Brain microvascular endothelial cell (primary cell): ENCODE data around the gene ITCH.
A peak's percentile ranks its signal among the peaks of the same experiment; 100 is the strongest.

Experiments
- DNase-seq: peaks from one replicate; pipeline ENCODE4 v3.0.0-alpha.2; 2020
- H3K27ac ChIP-seq: fragments of 250-450 bp; sonication (Bioruptor Pico); 2 replicates; pipeline ENCODE4 v1.5.1; 2020; ENCODE audit warnings: mild to moderate bottlenecking, moderate library complexity
- H3K27me3 ChIP-seq: fragments of 250-450 bp; sonication (Bioruptor Pico); replicated peaks from 2 replicates; pipeline ENCODE4 v1.5.1; 2020; ENCODE audit warnings: mild to moderate bottlenecking
- H3K36me3 ChIP-seq: fragments of 250-450 bp; sonication (Bioruptor Pico); replicated peaks from 2 replicates; pipeline ENCODE4 v1.5.1; 2020; ENCODE audit warnings: mild to moderate bottlenecking
- H3K4me3 ChIP-seq: 2 replicates; pipeline ENCODE4 v1.5.1; 2011; ENCODE audit warnings: low read depth, mild to moderate bottlenecking, control low read depth, low read length, moderate library complexity
- in situ Hi-C: cut with HindIII; loops from 2 replicates; pipeline ENCODE4 v1.10.0; 2017; ENCODE audit warnings: low sequenced_read_pairs, low pct_ligation_motif_present
- TF ChIP-seq, protein P1 (sequence below): IDR thresholded peaks from 2 replicates; pipeline ENCODE4 v1.5.1; 2011; ENCODE audit warnings: low read depth, mild to moderate bottlenecking, moderate library complexity, low read length, control low read depth, inconsistent platforms; ENCODE audit errors: missing control alignments

The ITCH gene

DNA sequence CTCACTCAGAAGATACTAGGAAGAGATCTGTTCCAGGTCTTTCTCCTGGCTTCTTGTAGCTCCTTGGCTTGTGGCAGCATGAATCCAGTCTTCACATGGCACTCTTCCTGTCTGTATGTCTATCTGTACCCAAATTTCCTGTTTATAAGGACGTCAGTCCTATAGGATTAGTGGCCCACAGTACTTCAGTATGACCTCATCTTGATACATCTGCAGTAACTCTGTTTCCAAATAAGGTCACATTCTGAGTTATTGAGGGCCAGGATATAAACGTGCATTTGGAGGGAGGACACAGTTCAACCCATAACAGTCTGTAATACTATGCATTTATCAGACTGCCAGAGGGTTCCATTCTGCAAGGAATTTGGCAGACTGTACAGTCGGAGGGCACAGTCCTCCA lies 95.6 kb downstream of the ITCH start:
- no peak overlapping the region for H3K4me3 ChIP-seq
- peak overlapping the region; percentile 32 for H3K27ac ChIP-seq
- no peaks in the 10 kb centered on the region for H3K27me3 ChIP-seq
- in situ Hi-C loops: no loop called here
- no peak for DNase-seq
- H3K36me3 ChIP-seq: peaks cover 46% of the 10 kb centered on the region
- TF ChIP-seq, protein P1, sequence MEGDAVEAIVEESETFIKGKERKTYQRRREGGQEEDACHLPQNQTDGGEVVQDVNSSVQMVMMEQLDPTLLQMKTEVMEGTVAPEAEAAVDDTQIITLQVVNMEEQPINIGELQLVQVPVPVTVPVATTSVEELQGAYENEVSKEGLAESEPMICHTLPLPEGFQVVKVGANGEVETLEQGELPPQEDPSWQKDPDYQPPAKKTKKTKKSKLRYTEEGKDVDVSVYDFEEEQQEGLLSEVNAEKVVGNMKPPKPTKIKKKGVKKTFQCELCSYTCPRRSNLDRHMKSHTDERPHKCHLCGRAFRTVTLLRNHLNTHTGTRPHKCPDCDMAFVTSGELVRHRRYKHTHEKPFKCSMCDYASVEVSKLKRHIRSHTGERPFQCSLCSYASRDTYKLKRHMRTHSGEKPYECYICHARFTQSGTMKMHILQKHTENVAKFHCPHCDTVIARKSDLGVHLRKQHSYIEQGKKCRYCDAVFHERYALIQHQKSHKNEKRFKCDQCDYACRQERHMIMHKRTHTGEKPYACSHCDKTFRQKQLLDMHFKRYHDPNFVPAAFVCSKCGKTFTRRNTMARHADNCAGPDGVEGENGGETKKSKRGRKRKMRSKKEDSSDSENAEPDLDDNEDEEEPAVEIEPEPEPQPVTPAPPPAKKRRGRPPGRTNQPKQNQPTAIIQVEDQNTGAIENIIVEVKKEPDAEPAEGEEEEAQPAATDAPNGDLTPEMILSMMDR: no peak

GRCh38 chr20:34459209-34459897 lies 96.3 kb downstream of the ITCH start:
- no peaks in the 10 kb centered on the region for H3K27me3 ChIP-seq
- H3K4me3 ChIP-seq: no peak overlapping the region
- TF ChIP-seq, protein P1: no peak
- no peak for DNase-seq
- in situ Hi-C loops: no loop called here
- H3K27ac ChIP-seq: no peak overlapping the region
- peaks cover 48% of the 10 kb centered on the region for H3K36me3 ChIP-seq

DNA sequence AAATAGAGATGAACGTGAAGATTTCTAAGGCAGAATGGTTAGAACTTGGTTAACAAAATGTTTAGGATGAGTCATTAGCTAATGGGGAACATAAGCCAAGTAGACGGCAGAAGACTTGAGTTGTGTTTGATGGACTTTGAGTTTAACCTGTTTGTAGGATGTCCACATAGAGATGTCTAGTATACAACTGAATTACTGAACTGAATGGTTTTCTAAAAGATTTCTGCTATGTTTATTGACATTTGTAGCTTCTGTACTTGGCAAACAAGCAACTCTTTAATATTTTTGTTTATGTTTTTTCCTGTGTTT lies 98.7 kb downstream of the ITCH start:
- in situ Hi-C loops: no loop called here
- no peak for DNase-seq
- H3K36me3 ChIP-seq: peaks cover 50% of the 10 kb centered on the region
- no peak overlapping the region for H3K4me3 ChIP-seq
- H3K27me3 ChIP-seq: no peaks in the 10 kb centered on the region
- TF ChIP-seq, protein P1: no peak
- H3K27ac ChIP-seq: no peak overlapping the region

DNA sequence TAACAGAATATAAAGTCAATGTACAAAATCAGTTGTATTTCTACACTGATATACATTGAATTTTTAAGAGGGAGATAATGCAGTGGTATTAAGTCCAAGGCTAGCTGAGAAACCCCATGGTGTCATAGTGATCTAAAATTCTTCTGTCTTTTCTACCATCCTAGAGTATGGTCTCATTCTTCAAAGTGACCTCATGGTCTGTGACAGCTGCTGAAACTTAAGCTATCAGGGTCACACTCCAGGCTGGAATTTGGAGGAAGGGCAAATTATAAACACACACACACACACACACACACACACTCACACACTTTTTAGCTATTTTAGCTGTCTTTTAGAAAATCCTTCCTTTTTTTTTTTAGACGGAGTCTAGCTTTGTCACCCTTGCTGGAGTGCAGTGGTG lies 105.9 kb downstream of the ITCH start:
- H3K27ac ChIP-seq: no peak overlapping the region
- no peaks in the 10 kb centered on the region for H3K27me3 ChIP-seq
- no peak overlapping the region for H3K4me3 ChIP-seq
- H3K36me3 ChIP-seq: peaks cover 15% of the 10 kb centered on the region
- TF ChIP-seq, protein P1: no peak
- DNase-seq: no peak
- in situ Hi-C loops: no loop called here

DNA sequence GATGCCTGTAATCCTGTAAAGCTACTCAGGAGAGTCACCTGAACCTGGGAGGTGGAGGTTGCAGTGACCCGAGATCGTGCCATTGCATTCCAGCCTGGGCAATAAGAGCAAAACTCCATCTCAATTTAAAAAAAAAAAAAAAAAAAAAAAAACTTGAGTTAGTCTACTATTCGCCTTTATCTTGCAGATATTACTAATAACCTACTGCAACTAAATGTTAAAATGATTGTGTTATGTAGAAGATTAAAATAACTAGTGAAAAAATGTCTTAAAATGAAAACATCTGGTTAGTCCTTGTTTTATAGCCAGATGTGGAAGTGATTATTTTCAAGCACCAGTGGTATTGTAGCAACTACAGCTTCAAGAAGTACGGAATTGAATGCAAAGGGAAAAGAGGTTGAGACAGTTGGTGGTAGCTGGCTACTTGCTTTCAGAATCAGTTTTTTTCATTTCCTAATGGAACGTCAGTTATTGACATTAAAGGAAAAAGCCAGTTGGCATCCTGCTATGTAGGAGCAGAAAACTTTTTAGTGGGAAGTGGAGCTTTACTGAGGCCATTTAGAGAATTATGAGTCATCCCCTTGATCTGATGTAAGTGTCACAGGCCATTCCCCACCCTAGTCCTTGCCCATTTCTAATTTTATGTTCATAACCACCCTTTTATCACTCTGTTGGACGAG lies 109.3 kb downstream of the ITCH start:
- TF ChIP-seq, protein P1: no peak
- peak; percentile 26 for DNase-seq
- in situ Hi-C loops: no loop called here
- H3K27ac ChIP-seq: no peak overlapping the region
- H3K36me3 ChIP-seq: peaks cover 22% of the 10 kb centered on the region
- H3K27me3 ChIP-seq: no peaks in the 10 kb centered on the region
- H3K4me3 ChIP-seq: no peak overlapping the region

DNA sequence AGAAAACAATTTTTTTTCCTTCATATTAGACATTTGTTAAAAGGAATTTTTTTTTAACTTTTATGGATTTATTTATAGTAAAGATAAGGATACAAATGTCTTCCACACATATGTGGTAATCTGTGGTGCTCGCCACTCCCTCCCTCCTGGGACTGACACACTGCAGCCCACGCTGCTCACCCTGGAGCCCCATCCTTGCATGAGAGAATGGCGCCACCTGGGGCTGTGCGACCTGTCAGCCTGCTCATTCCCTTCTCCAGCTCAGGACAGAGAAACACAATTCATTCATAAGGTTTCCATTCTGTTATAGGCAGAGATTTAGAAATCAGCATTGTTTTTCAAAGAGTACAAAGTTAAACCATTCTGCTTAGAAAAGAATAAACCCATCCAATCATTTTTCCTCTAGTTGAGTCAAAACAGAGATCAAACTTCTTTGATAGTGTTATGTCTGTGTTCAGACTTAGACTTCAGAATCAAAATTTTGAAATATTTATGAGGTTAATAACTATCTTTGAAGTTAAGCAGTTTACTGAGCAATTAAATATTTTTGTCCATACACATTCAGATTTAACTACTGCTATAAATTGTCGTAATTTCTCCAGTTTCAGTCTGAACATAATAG lies 110.3 kb downstream of the ITCH start:
- Histone ChIP-seq H3K27ac (no peak overlapping the region), H3K4me3 (no peak overlapping the region), H3K27me3 (no peaks in the 10 kb centered on the region), H3K36me3 (peaks cover 30% of the 10 kb centered on the region)
- in situ Hi-C loops: no loop called here
- TF ChIP-seq, protein P1: peak; percentile 64
- DNase-seq: peak; percentile 43
